Lung (tissue), 12 donors: Measurements from ENCODE around the gene USP16. TPM values are rescaled to one million over a fixed set of nuclear protein-coding genes. Genes with fewer than 3 reads are reported as not detected.

Experiments
- ATAC-seq: fragments of 200-7000 bp; cut with Tn5 transposase; one replicate; pipeline ENCODE4 v1.9.1; 2020; ENCODE audit warnings: moderate number of reproducible peaks; ENCODE audit not compliant: insufficient read depth, low FRiP score
- DNase-seq, 3 donors: peaks; one replicate each; pipeline ENCODE4 v3.0.0-alpha.2; 2013 to 2017
- H3K27ac ChIP-seq, 2 donors: one replicate each; pipeline ENCODE4 v1.5.1; 2013; ENCODE audit warnings: mild to moderate bottlenecking in 2 of 2, moderate library complexity in 2 of 2, control low read depth in 1 of 2, inconsistent platforms in 1 of 2, low read depth in 1 of 2, low read length in 1 of 2
- H3K27me3 ChIP-seq, 3 donors: one replicate each; pipeline ENCODE4 v1.5.1; 2013; ENCODE audit warnings: low read length in 2 of 3; ENCODE audit not compliant: control insufficient read depth in 3 of 3, insufficient read depth in 3 of 3
- H3K36me3 ChIP-seq, 4 donors: one replicate each; pipeline ENCODE4 v1.5.1; 2013; ENCODE audit warnings: low read length in 4 of 4, mild to moderate bottlenecking in 1 of 4, moderate library complexity in 1 of 4; ENCODE audit not compliant: control insufficient read depth in 4 of 4, insufficient read depth in 4 of 4
- H3K4me1 ChIP-seq, 5 donors: one replicate each; pipeline ENCODE4 v1.5.1; 2013; ENCODE audit warnings: low read length in 5 of 5, mild to moderate bottlenecking in 2 of 5, moderate library complexity in 1 of 5; ENCODE audit not compliant: control insufficient read depth in 5 of 5, insufficient read depth in 5 of 5
- H3K4me3 ChIP-seq: one replicate; pipeline ENCODE4 v1.5.1; 2013; ENCODE audit warnings: mild to moderate bottlenecking, control low read depth, moderate library complexity
- H3K9ac ChIP-seq, 2 donors: one replicate each; pipeline ENCODE4 v1.5.1; 2013; ENCODE audit warnings: low read length in 2 of 2, control low read depth in 1 of 2; ENCODE audit not compliant: insufficient read depth in 1 of 2
- H3K9me3 ChIP-seq, 4 donors: one replicate each; pipeline ENCODE4 v1.5.1; 2013; ENCODE audit warnings: low read length in 3 of 4, mild to moderate bottlenecking in 1 of 4, moderate library complexity in 1 of 4; ENCODE audit not compliant: control insufficient read depth in 4 of 4, insufficient read depth in 3 of 4
- CTCF ChIP-seq: IDR thresholded peaks from 2 replicates; pipeline ENCODE4 v1.5.1; 2012; ENCODE audit warnings: mild to moderate bottlenecking; ENCODE audit errors: control extremely low read depth, extremely low read depth
- WGBS, 2 donors: extraction: QIAGEN DNeasy Blood & Tissue Kit; methylation state at CpG; one replicate each; pipeline ENCODE4 v1.1.7; 2013; 5-methylcytosine and 5-hydroxymethylcytosine counted together
- polyA plus RNA-seq, 2 donors: library from polyadenylated mRNA; stranded (reverse); fragments of 200-250 nt; gene quantifications; one replicate each; pipeline ENCODE4 v1.2.1, GENCODE V29; 2013
- total RNA-seq, 2 donors: library from RNA; depleted of rRNA in 1 of 2; stranded (reverse); fragments of >200 nt in 1 of 2; gene quantifications; one replicate each; pipeline ENCODE4 v1.2.1, GENCODE V29; 2014 to 2021
- donor health status: control.
- donor health status: control.
- donor health status: Bipolar disorder and iron deficiency.
- donor health status: healthy.
- donor health status: DM: yes; HTN: yes; CAD: no.

The USP16 gene
- total and polyA plus RNA-seq, 4 donors: 22.7 to 42.3 (median 28.5) TPM

GRCh38 chr21:29053656-29054055 is 29.2 kb downstream of the USP16 start:
- Histone ChIP-seq H3K27ac (no peak overlapping the region), H3K27me3 (no peaks in the 10 kb centered on the region)
- 91 to 95% methylated on average over 4 of the region's 4 CpGs for WGBS, 2 donors

GRCh38 chr21:29055080-29055479 is 30.6 kb downstream of the USP16 start:
- Histone ChIP-seq H3K9me3 (no peaks in the 10 kb centered on the region), H3K4me1 (peaks cover 0 to 5% (median 0%) of the 10 kb centered on the region in 5 donors), H3K4me3 (no peak overlapping the region), H3K9ac (no peak overlapping the region), H3K27me3 (no peaks in the 10 kb centered on the region), H3K27ac (no peak overlapping the region), H3K36me3 (peaks cover 27 to 69% (median 36%) of the 10 kb centered on the region in 4 donors)
- no peak for TF ChIP-seq CTCF
- no peak for DNase-seq
- 90 to 93% methylated on average over 5 of the region's 5 CpGs for WGBS, 2 donors
- no peak for ATAC-seq

More at GRCh38 chr21:29053656-29054055, 29.2 kb downstream of the USP16 start:
- H3K9me3 ChIP-seq: no peaks in the 10 kb centered on the region
- no peak overlapping the region for H3K4me3 ChIP-seq
- DNase-seq (no peak), ATAC-seq (no peak)
- H3K36me3 ChIP-seq: peaks cover 31 to 71% (median 41%) of the 10 kb centered on the region in 4 donors
- H3K4me1 ChIP-seq: peaks cover 0 to 5% (median 0%) of the 10 kb centered on the region in 5 donors
- TF ChIP-seq CTCF: no peak
- H3K9ac ChIP-seq: no peak overlapping the region

- DNase-seq (peak in 2 of 3 donors; percentile 55 to 67), ATAC-seq (no peak)
- H3K9ac ChIP-seq: no peak overlapping the region
- no peak for TF ChIP-seq CTCF
- H3K4me3 ChIP-seq: no peak overlapping the region
- no peaks in the 10 kb centered on the region for H3K27me3 ChIP-seq
- WGBS, 2 donors: 62 to 82% methylated on average over 1 of the region's 1 CpG
- peaks cover 22 to 63% (median 32%) of the 10 kb centered on the region in 4 donors for H3K36me3 ChIP-seq
- no peaks in the 10 kb centered on the region for H3K9me3 ChIP-seq
- peaks cover 0 to 5% (median 0%) of the 10 kb centered on the region in 5 donors for H3K4me1 ChIP-seq
- no peak overlapping the region for H3K27ac ChIP-seq
Observed at GRCh38 chr21:29056005-29056404, 31.5 kb downstream of the USP16 start.

- 92 to 93% methylated on average over 3 of the region's 3 CpGs for WGBS, 2 donors
- TF ChIP-seq CTCF: no peak
- peaks cover 22 to 64% (median 35%) of the 10 kb centered on the region in 4 donors for H3K36me3 ChIP-seq
- no peaks in the 10 kb centered on the region for H3K9me3 ChIP-seq
- no peak overlapping the region for H3K4me3 ChIP-seq
- no peaks in the 10 kb centered on the region for H3K27me3 ChIP-seq
- peaks cover 0 to 5% (median 0%) of the 10 kb centered on the region in 5 donors for H3K4me1 ChIP-seq
- H3K9ac ChIP-seq: no peak overlapping the region
- no peak for ATAC-seq
- DNase-seq: no peak
- no peak overlapping the region for H3K27ac ChIP-seq
Observed at GRCh38 chr21:29056538-29057050, 32.1 kb downstream of the USP16 start.
